HepG2 (cell line): ENCODE data around the gene GGT1. TPM values are rescaled to one million over a fixed set of nuclear protein-coding genes. Genes with fewer than 3 reads are reported as not detected.

ENCODE experiments used
- EHMT2 ChIP-seq: fragments of 200-600 bp; sonication (generic); IDR thresholded peaks from 2 replicates; pipeline ENCODE4 v1.7.0; 2017; ENCODE audit warnings: antibody characterized with exemption, low read depth, low read length, borderline replicate concordance
- FOXJ3 ChIP-seq: sonication (generic); formaldehyde crosslinking; IDR thresholded peaks from 2 replicates; pipeline ENCODE4 v1.4.0; 2020; ENCODE audit warnings: missing genetic modification reagents, mild to moderate bottlenecking, borderline replicate concordance
- HOXA3 ChIP-seq: sonication (generic); formaldehyde crosslinking; IDR thresholded peaks from 2 replicates; pipeline ENCODE4 v1.5.0; 2020; ENCODE audit warnings: missing genetic modification reagents
- IKZF4 ChIP-seq: sonication (generic); formaldehyde crosslinking; IDR thresholded peaks from 2 replicates; pipeline ENCODE4 v1.5.1; 2020; ENCODE audit warnings: borderline replicate concordance, mild to moderate bottlenecking, low read depth, missing genetic modification reagents; ENCODE audit errors: not compliant biosample characterization
- KDM1A ChIP-seq: IDR thresholded peaks from 2 replicates; pipeline ENCODE4 v1.6.1; 2016; ENCODE audit warnings: missing compliant biosample characterization
- KDM4B ChIP-seq: sonication (generic); formaldehyde crosslinking; IDR thresholded peaks from 2 replicates; pipeline ENCODE4 v1.4.0; 2020; ENCODE audit warnings: missing genetic modification reagents
- NCOA1 ChIP-seq: sonication (generic); formaldehyde crosslinking; IDR thresholded peaks from 2 replicates; pipeline ENCODE4 v1.9.0; 2021; ENCODE audit warnings: missing genetic modification reagents
- RBAK ChIP-seq: sonication (generic); formaldehyde crosslinking; IDR thresholded peaks from 2 replicates; pipeline ENCODE4 v1.5.1; 2020; ENCODE audit warnings: mild to moderate bottlenecking, missing genetic modification reagents
- RORA ChIP-seq: sonication (generic); formaldehyde crosslinking; IDR thresholded peaks from 2 replicates; pipeline ENCODE4 v1.5.0; 2020; ENCODE audit warnings: mild to moderate bottlenecking, missing genetic modification reagents, moderate library complexity
- SMYD3 ChIP-seq: sonication (generic); formaldehyde crosslinking; IDR thresholded peaks from 2 replicates; pipeline ENCODE4 v1.8.1; 2023; ENCODE audit warnings: mild to moderate bottlenecking, missing genetic modification reagents
- SRSF4 ChIP-seq: fragments of 200-400 bp; formaldehyde crosslinking; IDR thresholded peaks from one replicate; pipeline ENCODE4 v1.6.1; 2018; ENCODE audit warnings: mild to moderate bottlenecking, low read depth, low read length, moderate library complexity; ENCODE audit not compliant: poor library complexity, severe bottlenecking
- TBX2 ChIP-seq: sonication (generic); formaldehyde crosslinking; IDR thresholded peaks from 2 replicates; pipeline ENCODE4 v1.5.0; 2020; ENCODE audit warnings: missing genetic modification reagents, mild to moderate bottlenecking, borderline replicate concordance
- ZBTB20 ChIP-seq: sonication (generic); formaldehyde crosslinking; IDR thresholded peaks from 2 replicates; pipeline ENCODE4 v1.8.1; 2023; ENCODE audit warnings: missing genetic modification reagents, low read depth, mild to moderate bottlenecking, borderline replicate concordance
- ZNF20 ChIP-seq: sonication (generic); formaldehyde crosslinking; IDR thresholded peaks from 2 replicates; pipeline ENCODE4 v1.4.0; 2020; ENCODE audit warnings: mild to moderate bottlenecking, moderate library complexity, missing genetic modification reagents
- ZNF558 ChIP-seq: sonication (generic); formaldehyde crosslinking; IDR thresholded peaks from 2 replicates; pipeline ENCODE4 v1.9.0; 2022; ENCODE audit warnings: mild to moderate bottlenecking, missing genetic modification reagents, borderline replicate concordance
- ZNF7 ChIP-seq: IDR thresholded peaks from 2 replicates; pipeline ENCODE4 v1.6.1; 2016; ENCODE audit warnings: missing biosample characterization, missing genetic modification reagents
- ZNF790 ChIP-seq: sonication (generic); formaldehyde crosslinking; IDR thresholded peaks from 2 replicates; pipeline ENCODE4 v1.8.0; 2022; ENCODE audit warnings: missing genetic modification reagents, mild to moderate bottlenecking, borderline replicate concordance
- ZNF83 ChIP-seq: sonication (generic); formaldehyde crosslinking; IDR thresholded peaks from 2 replicates; pipeline ENCODE4 v1.4.0; 2020; ENCODE audit warnings: missing genetic modification reagents, mild to moderate bottlenecking, borderline replicate concordance
- ZSCAN31 ChIP-seq: sonication (generic); formaldehyde crosslinking; IDR thresholded peaks from 2 replicates; pipeline ENCODE4 v1.5.0; 2020; ENCODE audit warnings: low read depth, mild to moderate bottlenecking, missing genetic modification reagents
- polyA plus RNA-seq, 8 experiments: library from polyadenylated mRNA; depleted of rRNA in 3 of 8; stranded (reverse) in 7 of 8; unstranded in 1 of 8; fragments of >200 nt; fragmentation: Illumina TruSeq in 4 of 8; extraction: Trizol in 4 of 8; gene quantifications; 2 replicates each; pipeline versions ENCODE4 v1.2.1 to v1.2.3, GENCODE V29; 2011 to 2016; ENCODE audit warnings: low read depth in 4 of 8, missing spikeins in 1 of 8, mixed read lengths in 1 of 8; ENCODE audit not compliant: insufficient read depth in 1 of 8
- total RNA-seq, 5 experiments: library from RNA; depleted of rRNA; stranded (reverse); fragments of >200 nt; fragmentation: Illumina TruSeq; extraction: Trizol; gene quantifications; 2 replicates each; pipeline ENCODE4 v1.2.3, GENCODE V29; 2016; ENCODE audit warnings: low read depth in 1 of 5
- TF ChIP-seq, protein P1 (sequence below): sonication (generic); formaldehyde crosslinking; IDR thresholded peaks from 2 replicates; pipeline ENCODE4 v1.8.0; 2023; ENCODE audit warnings: mild to moderate bottlenecking, missing genetic modification reagents
- TF ChIP-seq, protein P2 (sequence below): sonication (generic); formaldehyde crosslinking; IDR thresholded peaks from 2 replicates; pipeline ENCODE4 v1.5.1; 2020; ENCODE audit warnings: mild to moderate bottlenecking, moderate library complexity, missing genetic modification reagents
- TF ChIP-seq, protein P3 (sequence below): sonication (generic); formaldehyde crosslinking; IDR thresholded peaks from 2 replicates; pipeline ENCODE4 v1.4.0; 2020; ENCODE audit warnings: missing genetic modification reagents
- TF ChIP-seq, protein P4 (sequence below): sonication (generic); formaldehyde crosslinking; IDR thresholded peaks from 2 replicates; pipeline ENCODE4 v1.4.0; 2020; ENCODE audit warnings: mild to moderate bottlenecking, missing genetic modification reagents
- TF ChIP-seq, protein P5 (sequence below): sonication (generic); formaldehyde crosslinking; IDR thresholded peaks from 2 replicates; pipeline ENCODE4 v1.9.0; 2022; ENCODE audit warnings: missing genetic modification reagents, mild to moderate bottlenecking, borderline replicate concordance

Gene GGT1
- total and polyA plus RNA-seq, 2 of the 13 experiments (the other 11 are each of a cell fraction or from before 2014, with no cell fraction given) = 29.9 to 103 TPM

DNA sequence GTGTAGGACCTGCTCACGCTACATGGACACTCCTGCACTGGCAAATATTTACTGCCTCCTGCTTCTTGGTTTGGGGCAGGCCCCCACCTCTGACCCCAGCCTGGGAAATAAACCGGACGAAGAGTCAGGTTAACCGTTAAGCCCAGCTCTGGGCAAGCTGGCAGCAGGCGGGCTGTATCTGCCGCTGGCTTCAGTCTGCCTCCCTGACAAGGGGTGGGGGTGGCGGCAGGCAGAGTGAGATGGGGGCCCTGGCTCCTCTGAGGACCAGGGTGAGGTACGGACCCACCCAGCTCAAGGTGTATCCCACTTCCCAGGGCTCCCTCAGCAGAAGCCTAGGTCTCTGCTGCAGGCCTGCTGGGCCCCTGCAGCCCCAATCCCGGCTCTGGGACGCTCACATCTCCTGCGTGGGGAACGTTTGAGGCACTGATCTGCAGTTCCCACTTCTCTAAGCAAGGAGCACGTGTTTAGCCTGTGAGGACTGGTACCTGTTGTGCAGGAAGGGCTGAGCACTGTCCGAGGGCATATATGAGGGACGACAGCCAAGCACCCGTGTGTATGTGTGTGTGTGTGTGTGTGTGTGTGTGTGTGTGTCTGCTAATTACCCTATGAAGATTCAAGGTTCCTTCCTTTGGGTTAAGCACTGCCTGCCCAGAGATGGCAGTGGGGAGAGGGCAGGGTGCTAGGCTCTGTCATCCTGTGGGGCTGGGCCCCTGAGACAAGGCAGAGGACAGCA, 9.0 kb upstream of the GGT1 start (continued):
- no peak for TF ChIP-seq ZNF7 (CRISPR knock-in tag)
- TF ChIP-seq, protein P1, sequence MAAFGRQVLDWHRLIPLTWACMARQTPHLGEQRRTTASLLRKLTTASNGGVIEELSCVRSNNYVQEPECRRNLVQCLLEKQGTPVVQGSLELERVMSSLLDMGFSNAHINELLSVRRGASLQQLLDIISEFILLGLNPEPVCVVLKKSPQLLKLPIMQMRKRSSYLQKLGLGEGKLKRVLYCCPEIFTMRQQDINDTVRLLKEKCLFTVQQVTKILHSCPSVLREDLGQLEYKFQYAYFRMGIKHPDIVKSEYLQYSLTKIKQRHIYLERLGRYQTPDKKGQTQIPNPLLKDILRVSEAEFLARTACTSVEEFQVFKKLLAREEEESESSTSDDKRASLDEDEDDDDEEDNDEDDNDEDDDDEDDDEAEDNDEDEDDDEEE = no peak
- TF ChIP-seq SMYD3 (CRISPR knock-in tag) = no peak
- TF ChIP-seq, protein P2, sequence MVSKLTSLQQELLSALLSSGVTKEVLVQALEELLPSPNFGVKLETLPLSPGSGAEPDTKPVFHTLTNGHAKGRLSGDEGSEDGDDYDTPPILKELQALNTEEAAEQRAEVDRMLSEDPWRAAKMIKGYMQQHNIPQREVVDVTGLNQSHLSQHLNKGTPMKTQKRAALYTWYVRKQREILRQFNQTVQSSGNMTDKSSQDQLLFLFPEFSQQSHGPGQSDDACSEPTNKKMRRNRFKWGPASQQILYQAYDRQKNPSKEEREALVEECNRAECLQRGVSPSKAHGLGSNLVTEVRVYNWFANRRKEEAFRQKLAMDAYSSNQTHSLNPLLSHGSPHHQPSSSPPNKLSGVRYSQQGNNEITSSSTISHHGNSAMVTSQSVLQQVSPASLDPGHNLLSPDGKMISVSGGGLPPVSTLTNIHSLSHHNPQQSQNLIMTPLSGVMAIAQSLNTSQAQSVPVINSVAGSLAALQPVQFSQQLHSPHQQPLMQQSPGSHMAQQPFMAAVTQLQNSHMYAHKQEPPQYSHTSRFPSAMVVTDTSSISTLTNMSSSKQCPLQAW (CRISPR knock-in tag) = 0 out of 2 replicates have a peak, but pooled peaks have one; percentile 46
- TF ChIP-seq, protein P3, sequence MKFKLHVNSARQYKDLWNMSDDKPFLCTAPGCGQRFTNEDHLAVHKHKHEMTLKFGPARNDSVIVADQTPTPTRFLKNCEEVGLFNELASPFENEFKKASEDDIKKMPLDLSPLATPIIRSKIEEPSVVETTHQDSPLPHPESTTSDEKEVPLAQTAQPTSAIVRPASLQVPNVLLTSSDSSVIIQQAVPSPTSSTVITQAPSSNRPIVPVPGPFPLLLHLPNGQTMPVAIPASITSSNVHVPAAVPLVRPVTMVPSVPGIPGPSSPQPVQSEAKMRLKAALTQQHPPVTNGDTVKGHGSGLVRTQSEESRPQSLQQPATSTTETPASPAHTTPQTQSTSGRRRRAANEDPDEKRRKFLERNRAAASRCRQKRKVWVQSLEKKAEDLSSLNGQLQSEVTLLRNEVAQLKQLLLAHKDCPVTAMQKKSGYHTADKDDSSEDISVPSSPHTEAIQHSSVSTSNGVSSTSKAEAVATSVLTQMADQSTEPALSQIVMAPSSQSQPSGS (CRISPR knock-in tag) = 0 out of 2 replicates have a peak, but pooled peaks have one; percentile 27
- TF ChIP-seq RORA (CRISPR knock-in tag) = no peak
- peak; percentile 57; the same call in 1 of the 2 replicates for TF ChIP-seq ZNF83 (CRISPR knock-in tag)
- TF ChIP-seq EHMT2 = no peak
- no peak for TF ChIP-seq RBAK (CRISPR knock-in tag)
- TF ChIP-seq TBX2 (CRISPR knock-in tag) = peak; percentile 43; the same call in 1 of the 2 replicates
- no peak for TF ChIP-seq ZNF790 (CRISPR knock-in tag)
- no peak for TF ChIP-seq ZNF20
- no peak for TF ChIP-seq NCOA1
- TF ChIP-seq, protein P4, sequence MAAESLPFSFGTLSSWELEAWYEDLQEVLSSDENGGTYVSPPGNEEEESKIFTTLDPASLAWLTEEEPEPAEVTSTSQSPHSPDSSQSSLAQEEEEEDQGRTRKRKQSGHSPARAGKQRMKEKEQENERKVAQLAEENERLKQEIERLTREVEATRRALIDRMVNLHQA = no peak
- TF ChIP-seq, protein P5, sequence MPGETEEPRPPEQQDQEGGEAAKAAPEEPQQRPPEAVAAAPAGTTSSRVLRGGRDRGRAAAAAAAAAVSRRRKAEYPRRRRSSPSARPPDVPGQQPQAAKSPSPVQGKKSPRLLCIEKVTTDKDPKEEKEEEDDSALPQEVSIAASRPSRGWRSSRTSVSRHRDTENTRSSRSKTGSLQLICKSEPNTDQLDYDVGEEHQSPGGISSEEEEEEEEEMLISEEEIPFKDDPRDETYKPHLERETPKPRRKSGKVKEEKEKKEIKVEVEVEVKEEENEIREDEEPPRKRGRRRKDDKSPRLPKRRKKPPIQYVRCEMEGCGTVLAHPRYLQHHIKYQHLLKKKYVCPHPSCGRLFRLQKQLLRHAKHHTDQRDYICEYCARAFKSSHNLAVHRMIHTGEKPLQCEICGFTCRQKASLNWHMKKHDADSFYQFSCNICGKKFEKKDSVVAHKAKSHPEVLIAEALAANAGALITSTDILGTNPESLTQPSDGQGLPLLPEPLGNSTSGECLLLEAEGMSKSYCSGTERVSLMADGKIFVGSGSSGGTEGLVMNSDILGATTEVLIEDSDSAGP (CRISPR knock-in tag) = peak; percentile 48; the same call in 1 of the 2 replicates
- TF ChIP-seq ZBTB20 (CRISPR knock-in tag) = peak; percentile 49; the same call in 1 of the 2 replicates
- peak; percentile 40 for TF ChIP-seq IKZF4 (CRISPR knock-in tag)
- TF ChIP-seq ZSCAN31 (CRISPR knock-in tag) = peak; percentile 37; the same call in 1 of the 2 replicates
- no peak for TF ChIP-seq SRSF4
- TF ChIP-seq KDM1A (CRISPR knock-in tag) = no peak
- peak; percentile 73 for TF ChIP-seq HOXA3 (CRISPR knock-in tag)
- TF ChIP-seq KDM4B = no peak
- TF ChIP-seq ZNF558 (CRISPR knock-in tag) = no peak
- TF ChIP-seq FOXJ3 (CRISPR knock-in tag) = peak; percentile 57; the same call in 1 of the 2 replicates
